OCI-LY7 (cell line): ENCODE measurements around the gene GRIP1. TPM values are rescaled to one million over a fixed set of nuclear protein-coding genes. Genes with fewer than 3 reads are reported as not detected.

ENCODE experiments used
- BruUV-seq: library from RNA; stranded (reverse); fragments of 400-500 nt; replicated peaks from 2 replicates; lab custom pipeline; 2021; lab: Mats Ljungman, UMichigan
- CTCF ChIA-PET: fragments of 300-600 bp; sonication (Branson Sonifier 250); formaldehyde crosslinking; loops from one replicate; lab custom pipeline; 2022; ENCODE audit warnings: antibody characterized with exemption; ENCODE audit not compliant: unreplicated experiment; lab: Charles Lee
- POLR2A ChIA-PET: fragments of 300-600 bp; sonication (Branson Sonifier 250); formaldehyde crosslinking; loops from one replicate; lab custom pipeline; 2022; ENCODE audit warnings: antibody characterized with exemption; lab: Charles Lee
- DNase-seq: peaks from one replicate; pipeline ENCODE4 v3.0.0-alpha.2; 2015; ENCODE audit warnings: low spot score
- H2AFZ ChIP-seq: fragments of 200-600 bp; sonication (generic), shearing (Covaris generic); 2 replicates; pipeline ENCODE4 v1.6.1; 2014; ENCODE audit warnings: mild to moderate bottlenecking, antibody characterized with exemption, low read length, moderate library complexity
- H3K27ac ChIP-seq: fragments of 200-600 bp; sonication (generic); 2 replicates; pipeline ENCODE4 v1.5.1; 2014; ENCODE audit warnings: mixed run types, low read depth, mild to moderate bottlenecking, moderate library complexity, low read length, inconsistent platforms; ENCODE audit not compliant: poor library complexity, severe bottlenecking
- H3K36me3 ChIP-seq: fragments of 200-600 bp; sonication (generic); 2 replicates; pipeline ENCODE4 v1.6.1; 2014; ENCODE audit warnings: mild to moderate bottlenecking, antibody characterized with exemption, low read length, moderate library complexity, mixed read lengths; ENCODE audit not compliant: insufficient read depth
- H3K4me1 ChIP-seq: fragments of 200-600 bp; sonication (generic); 2 replicates; pipeline ENCODE4 v1.5.1; 2014; ENCODE audit warnings: mild to moderate bottlenecking, low read length; ENCODE audit not compliant: insufficient read depth, poor library complexity, severe bottlenecking
- H3K4me2 ChIP-seq: fragments of 200-600 bp; sonication (generic); 2 replicates; pipeline ENCODE4 v1.6.1; 2014; ENCODE audit warnings: mild to moderate bottlenecking, low read length
- H3K4me3 ChIP-seq: fragments of 200-600 bp; sonication (generic); 2 replicates; pipeline ENCODE4 v1.5.1; 2014; ENCODE audit warnings: mild to moderate bottlenecking, low read depth, low read length; ENCODE audit not compliant: poor library complexity, severe bottlenecking
- H3K79me2 ChIP-seq: fragments of 200-600 bp; sonication (generic); 2 replicates; pipeline ENCODE4 v1.6.1; 2016; ENCODE audit warnings: low read depth, mild to moderate bottlenecking, low read length, moderate library complexity, mixed read lengths; ENCODE audit not compliant: insufficient read depth
- H3K9me2 ChIP-seq: fragments of 200-600 bp; sonication (generic); 2 replicates; pipeline ENCODE4 v1.6.1; 2016; ENCODE audit warnings: mild to moderate bottlenecking, low read length, mixed read lengths; ENCODE audit not compliant: insufficient read depth
- H3K9me3 ChIP-seq: fragments of 200-600 bp; sonication (generic); 2 replicates; pipeline ENCODE4 v1.6.1; 2014; ENCODE audit warnings: mild to moderate bottlenecking, mixed run types, low read length, mixed read lengths
- H4K20me1 ChIP-seq: fragments of 200-600 bp; sonication (generic); 2 replicates; pipeline ENCODE4 v1.6.1; 2014; ENCODE audit warnings: mild to moderate bottlenecking, antibody characterized with exemption, low read length, moderate library complexity, mixed read lengths; ENCODE audit not compliant: insufficient read depth
- EZH2phosphoT487 ChIP-seq: fragments of 200-600 bp; sonication (generic); IDR thresholded peaks from 2 replicates; pipeline ENCODE4 v1.6.1; 2018; ENCODE audit warnings: low read depth, borderline replicate concordance, mild to moderate bottlenecking, mixed run types, antibody characterized with exemption, low read length, moderate library complexity, mixed read lengths
- intact Hi-C: fragments of 100-400 bp; cut with micrococcal nuclease; formaldehyde crosslinking; loops from one replicate; pipeline ENCODE4 v1.10.0; 2022; ENCODE audit not compliant: unreplicated experiment
- total RNA-seq, 2 experiments: library from RNA; depleted of rRNA in 1 of 2; stranded (reverse); fragments of >200 nt in 1 of 2; shearing (Covaris generic) in 1 of 2; gene quantifications; 2 replicates each; pipeline ENCODE4 v1.2.3, GENCODE V29; 2014 to 2022
- TF ChIP-seq, protein P1 (sequence below): fragments of 200-600 bp; sonication (generic); conservative IDR thresholded peaks from 2 replicates; pipeline ENCODE4 v1.5.1; 2014; ENCODE audit warnings: mild to moderate bottlenecking, antibody characterized with exemption, low read length, moderate library complexity, mixed read lengths

GRIP1 gene
- total RNA-seq, 2 experiments from 2014 or later = 4.1 to 7.6 TPM

DNA sequence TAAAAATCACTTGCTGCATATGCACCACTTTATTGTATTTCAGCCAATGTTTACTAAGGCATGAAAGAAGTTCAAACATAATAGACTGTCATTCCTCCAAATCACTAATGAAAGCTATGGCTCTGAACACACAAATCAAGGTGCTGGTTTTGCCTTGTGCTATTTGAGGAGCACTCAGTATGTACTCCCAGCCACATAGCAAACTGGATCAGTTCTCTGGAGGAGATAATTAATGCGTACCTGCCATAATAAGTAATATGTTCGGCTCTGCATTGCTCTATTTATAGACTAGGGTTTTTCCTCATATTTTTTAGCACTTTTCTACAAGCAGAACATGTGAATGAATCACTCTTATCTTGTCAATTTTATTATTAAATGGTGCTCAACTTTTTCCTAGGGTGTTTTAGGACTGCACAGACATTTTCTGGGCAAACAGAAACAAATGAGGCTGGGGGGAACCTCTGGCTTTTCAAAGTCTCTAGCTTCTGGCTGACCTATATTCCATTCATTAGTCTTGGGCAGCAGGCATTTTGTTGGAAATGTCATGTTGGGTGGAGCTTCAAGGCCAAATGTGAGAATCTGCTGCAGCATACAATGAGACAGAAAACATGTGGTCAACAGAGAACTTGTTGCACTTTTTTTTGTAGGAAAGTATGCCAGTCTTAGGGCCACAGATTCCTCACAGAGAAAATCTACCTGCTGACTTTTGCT, 88.4 kb downstream of the GRIP1 start:
- Histone ChIP-seq H4K20me1 (no peaks in the 10 kb centered on the region), H3K4me3 (no peak overlapping the region), H3K36me3 (no peaks in the 10 kb centered on the region), H3K27ac (no peak overlapping the region), H3K9me2 (no peaks in the 10 kb centered on the region), H3K79me2 (no peaks in the 10 kb centered on the region), H3K9me3 (no peaks in the 10 kb centered on the region), H3K4me1 (peaks cover 52% of the 10 kb centered on the region), H2AFZ (peak overlapping the region; percentile 60; the same call in 1 of the 2 replicates), H3K4me2 (0 out of 2 replicates have a peak overlapping the region, but pooled peaks have one; percentile 3)
- POLR2A ChIA-PET = interaction anchor here (0.7 to 1.5 kb wide), 3 partner anchors 10 to 210 kb away, joined by 3 to 6 read pairs (median 5); no protein-coding TSS in a partner anchor
- intact Hi-C loops = no loop called here
- CTCF ChIA-PET = no interaction called here
- DNase-seq = no peak
- TF ChIP-seq, protein P1, sequence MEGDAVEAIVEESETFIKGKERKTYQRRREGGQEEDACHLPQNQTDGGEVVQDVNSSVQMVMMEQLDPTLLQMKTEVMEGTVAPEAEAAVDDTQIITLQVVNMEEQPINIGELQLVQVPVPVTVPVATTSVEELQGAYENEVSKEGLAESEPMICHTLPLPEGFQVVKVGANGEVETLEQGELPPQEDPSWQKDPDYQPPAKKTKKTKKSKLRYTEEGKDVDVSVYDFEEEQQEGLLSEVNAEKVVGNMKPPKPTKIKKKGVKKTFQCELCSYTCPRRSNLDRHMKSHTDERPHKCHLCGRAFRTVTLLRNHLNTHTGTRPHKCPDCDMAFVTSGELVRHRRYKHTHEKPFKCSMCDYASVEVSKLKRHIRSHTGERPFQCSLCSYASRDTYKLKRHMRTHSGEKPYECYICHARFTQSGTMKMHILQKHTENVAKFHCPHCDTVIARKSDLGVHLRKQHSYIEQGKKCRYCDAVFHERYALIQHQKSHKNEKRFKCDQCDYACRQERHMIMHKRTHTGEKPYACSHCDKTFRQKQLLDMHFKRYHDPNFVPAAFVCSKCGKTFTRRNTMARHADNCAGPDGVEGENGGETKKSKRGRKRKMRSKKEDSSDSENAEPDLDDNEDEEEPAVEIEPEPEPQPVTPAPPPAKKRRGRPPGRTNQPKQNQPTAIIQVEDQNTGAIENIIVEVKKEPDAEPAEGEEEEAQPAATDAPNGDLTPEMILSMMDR = no peak
- TF ChIP-seq EZH2phosphoT487 = no peak
- no TSS peak for BruUV-seq

DNA sequence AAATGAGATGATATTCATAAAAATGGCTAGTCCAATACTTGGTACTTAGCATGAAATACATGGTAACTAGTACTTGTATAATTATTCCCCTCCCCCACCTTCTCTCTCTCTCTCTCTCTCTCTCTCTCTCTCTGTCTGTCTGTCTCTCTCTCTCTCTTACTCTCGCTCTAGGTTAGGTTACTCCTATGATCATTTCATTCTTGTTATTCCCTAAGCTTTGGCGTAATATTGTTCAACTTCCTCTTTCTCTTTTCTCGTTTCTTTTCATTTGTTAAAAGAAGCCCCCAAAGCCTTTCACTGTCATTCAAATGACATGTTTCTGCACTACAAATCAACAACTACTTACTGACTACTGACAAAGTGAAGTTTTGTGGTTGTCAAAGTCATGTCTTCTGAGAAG, 89.8 kb downstream of the GRIP1 start:
- peaks cover 52% of the 10 kb centered on the region for H3K4me1 ChIP-seq
- TF ChIP-seq EZH2phosphoT487 = no peak
- TF ChIP-seq, protein P1 = no peak
- no peaks in the 10 kb centered on the region for H3K79me2 ChIP-seq
- H3K4me2 ChIP-seq = peak overlapping the region; percentile 39
- no peaks in the 10 kb centered on the region for H4K20me1 ChIP-seq
- no peaks in the 10 kb centered on the region for H3K36me3 ChIP-seq
- no peaks in the 10 kb centered on the region for H3K9me2 ChIP-seq
- peak overlapping the region; percentile 24 for H3K27ac ChIP-seq
- H2AFZ ChIP-seq = peak overlapping the region; percentile 60; the same call in 1 of the 2 replicates
- DNase-seq = peak; percentile 56
- H3K4me3 ChIP-seq = no peak overlapping the region
- CTCF ChIA-PET = no interaction called here
- BruUV-seq = no TSS peak
- no peaks in the 10 kb centered on the region for H3K9me3 ChIP-seq
- intact Hi-C loops = no loop called here
- POLR2A ChIA-PET = interaction anchor here (0.5 to 2.1 kb wide), 4 partner anchors 11 to 1468 kb away, joined by 3 to 12 read pairs (median 4); no protein-coding TSS in a partner anchor

DNA sequence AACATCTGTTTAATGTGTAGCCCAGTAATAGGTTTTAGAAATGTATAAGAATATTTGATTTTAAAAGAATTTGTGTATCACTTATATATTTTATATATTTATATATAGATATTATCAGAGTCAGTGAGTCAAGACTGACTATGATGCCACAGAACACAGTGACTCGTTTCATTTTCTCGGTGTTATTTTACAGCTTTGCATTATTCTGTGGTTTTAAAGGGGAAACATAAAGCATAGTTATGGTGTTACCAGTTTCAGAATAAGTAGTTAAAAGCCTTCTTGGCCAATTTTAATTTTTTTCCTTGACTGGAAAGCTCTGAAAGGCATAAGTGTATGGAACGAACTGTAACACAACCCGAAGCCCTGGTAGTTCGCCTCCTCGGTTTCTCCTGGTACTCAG, 91.0 kb downstream of the GRIP1 start:
- Histone ChIP-seq H4K20me1 (no peaks in the 10 kb centered on the region), H3K4me1 (peaks cover 52% of the 10 kb centered on the region), H3K36me3 (no peaks in the 10 kb centered on the region), H2AFZ (peak overlapping the region; percentile 90; the same call in 1 of the 2 replicates), H3K9me2 (no peaks in the 10 kb centered on the region), H3K9me3 (no peaks in the 10 kb centered on the region), H3K4me3 (no peak overlapping the region), H3K79me2 (no peaks in the 10 kb centered on the region), H3K4me2 (no peak overlapping the region), H3K27ac (no peak overlapping the region)
- intact Hi-C loops = no loop called here
- BruUV-seq = no TSS peak
- ChIA-PET CTCF (no interaction called here), POLR2A (interaction anchor here (0.5 to 2.1 kb wide), 6 partner anchors 9 to 1643 kb away, joined by 3 to 12 read pairs (median 4); no protein-coding TSS in a partner anchor)
- DNase-seq = no peak
- no peak for TF ChIP-seq EZH2phosphoT487
- TF ChIP-seq, protein P1 = no peak
